Mammary epithelial cell (primary cell): Measurements from ENCODE around the gene LRRC70.

Experiments used
- EZH2 ChIP-seq: IDR thresholded peaks from 2 replicates; pipeline ENCODE4 v1.6.1; 2012; ENCODE audit warnings: low read length, inconsistent platforms, borderline replicate concordance
- TF ChIP-seq, protein P1 (sequence below), 2 donors: IDR thresholded peaks in 1 of 2; conservative IDR thresholded peaks in 1 of 2; 2 replicates each; pipeline ENCODE4 v1.5.1; 2011 to 2012; ENCODE audit warnings: inconsistent platforms in 2 of 2, low read length in 2 of 2, mild to moderate bottlenecking in 2 of 2, control low read depth in 1 of 2, low read depth in 1 of 2; ENCODE audit not compliant: insufficient read depth in 1 of 2; ENCODE audit errors: extremely low read depth in 1 of 2

DNA sequence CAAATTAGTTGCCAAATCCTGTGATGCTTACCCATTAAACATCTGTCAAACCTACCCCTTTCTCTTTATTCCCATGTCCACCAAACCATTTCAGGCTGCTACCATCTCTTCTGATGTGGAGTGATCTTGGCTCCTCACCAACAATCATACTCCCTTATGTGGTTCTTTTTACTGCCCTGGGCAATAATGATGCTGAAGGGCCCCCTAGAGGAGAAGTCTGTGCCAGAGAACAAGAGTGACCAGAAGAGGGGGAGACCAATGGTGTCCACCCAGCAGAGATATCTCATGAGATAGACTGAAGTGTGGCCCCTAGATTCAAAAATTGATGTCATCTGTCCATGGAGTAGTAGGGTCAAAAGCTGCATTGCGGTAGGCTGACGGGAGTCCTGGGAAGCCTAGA, 10.9 kb downstream of the LRRC70 start:
- TF ChIP-seq EZH2, result no peak
- TF ChIP-seq, protein P1, sequence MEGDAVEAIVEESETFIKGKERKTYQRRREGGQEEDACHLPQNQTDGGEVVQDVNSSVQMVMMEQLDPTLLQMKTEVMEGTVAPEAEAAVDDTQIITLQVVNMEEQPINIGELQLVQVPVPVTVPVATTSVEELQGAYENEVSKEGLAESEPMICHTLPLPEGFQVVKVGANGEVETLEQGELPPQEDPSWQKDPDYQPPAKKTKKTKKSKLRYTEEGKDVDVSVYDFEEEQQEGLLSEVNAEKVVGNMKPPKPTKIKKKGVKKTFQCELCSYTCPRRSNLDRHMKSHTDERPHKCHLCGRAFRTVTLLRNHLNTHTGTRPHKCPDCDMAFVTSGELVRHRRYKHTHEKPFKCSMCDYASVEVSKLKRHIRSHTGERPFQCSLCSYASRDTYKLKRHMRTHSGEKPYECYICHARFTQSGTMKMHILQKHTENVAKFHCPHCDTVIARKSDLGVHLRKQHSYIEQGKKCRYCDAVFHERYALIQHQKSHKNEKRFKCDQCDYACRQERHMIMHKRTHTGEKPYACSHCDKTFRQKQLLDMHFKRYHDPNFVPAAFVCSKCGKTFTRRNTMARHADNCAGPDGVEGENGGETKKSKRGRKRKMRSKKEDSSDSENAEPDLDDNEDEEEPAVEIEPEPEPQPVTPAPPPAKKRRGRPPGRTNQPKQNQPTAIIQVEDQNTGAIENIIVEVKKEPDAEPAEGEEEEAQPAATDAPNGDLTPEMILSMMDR (conservative IDR thresholded peaks at IDR 0.05 in 1 of 2, IDR thresholded peaks at IDR 0.05 in 1 of 2; ENCODE audit: extremely low read depth in 1 of 2, insufficient read depth in 1 of 2, low read depth in 1 of 2, low read length in 2 of 2), result no peak
